Measurements from ENCODE around the gene MAN2A2. TPM values are rescaled to one million over a fixed set of nuclear protein-coding genes. Genes with fewer than 3 reads are reported as not detected.

Gene MAN2A2
- total and polyA plus RNA-seq, 2 of the 8 experiments (the other 6 are each of a cell fraction or from before 2014, with no cell fraction given): 23.1 to 29.7 TPM

DNA sequence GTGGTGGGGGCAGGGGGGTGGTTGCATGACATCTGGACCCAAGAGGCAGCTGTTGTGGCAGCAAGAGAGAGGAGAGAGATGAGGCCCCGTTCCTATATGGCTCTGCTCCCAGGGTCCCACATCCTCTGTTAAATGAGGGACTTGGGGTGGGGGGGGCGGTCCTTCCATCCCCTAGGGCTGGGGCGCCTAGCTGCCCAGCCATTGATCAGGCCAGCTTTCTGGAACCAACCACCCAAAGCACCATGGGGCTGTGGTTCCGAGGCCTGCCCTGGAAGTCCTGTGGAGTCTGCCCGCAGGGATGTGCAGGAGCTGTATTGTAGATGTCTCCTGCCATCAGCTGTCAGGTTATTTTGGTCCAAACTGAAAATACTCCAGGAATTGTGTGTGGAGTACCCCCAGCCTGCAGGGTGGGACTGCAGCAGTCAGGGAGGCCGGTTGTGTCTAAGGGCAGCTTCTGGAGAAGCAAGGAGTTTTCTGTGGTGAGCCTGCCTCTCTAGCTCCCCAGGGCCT, 29.6 kb upstream of the MAN2A2 start (continued):
- TF ChIP-seq, protein P1, sequence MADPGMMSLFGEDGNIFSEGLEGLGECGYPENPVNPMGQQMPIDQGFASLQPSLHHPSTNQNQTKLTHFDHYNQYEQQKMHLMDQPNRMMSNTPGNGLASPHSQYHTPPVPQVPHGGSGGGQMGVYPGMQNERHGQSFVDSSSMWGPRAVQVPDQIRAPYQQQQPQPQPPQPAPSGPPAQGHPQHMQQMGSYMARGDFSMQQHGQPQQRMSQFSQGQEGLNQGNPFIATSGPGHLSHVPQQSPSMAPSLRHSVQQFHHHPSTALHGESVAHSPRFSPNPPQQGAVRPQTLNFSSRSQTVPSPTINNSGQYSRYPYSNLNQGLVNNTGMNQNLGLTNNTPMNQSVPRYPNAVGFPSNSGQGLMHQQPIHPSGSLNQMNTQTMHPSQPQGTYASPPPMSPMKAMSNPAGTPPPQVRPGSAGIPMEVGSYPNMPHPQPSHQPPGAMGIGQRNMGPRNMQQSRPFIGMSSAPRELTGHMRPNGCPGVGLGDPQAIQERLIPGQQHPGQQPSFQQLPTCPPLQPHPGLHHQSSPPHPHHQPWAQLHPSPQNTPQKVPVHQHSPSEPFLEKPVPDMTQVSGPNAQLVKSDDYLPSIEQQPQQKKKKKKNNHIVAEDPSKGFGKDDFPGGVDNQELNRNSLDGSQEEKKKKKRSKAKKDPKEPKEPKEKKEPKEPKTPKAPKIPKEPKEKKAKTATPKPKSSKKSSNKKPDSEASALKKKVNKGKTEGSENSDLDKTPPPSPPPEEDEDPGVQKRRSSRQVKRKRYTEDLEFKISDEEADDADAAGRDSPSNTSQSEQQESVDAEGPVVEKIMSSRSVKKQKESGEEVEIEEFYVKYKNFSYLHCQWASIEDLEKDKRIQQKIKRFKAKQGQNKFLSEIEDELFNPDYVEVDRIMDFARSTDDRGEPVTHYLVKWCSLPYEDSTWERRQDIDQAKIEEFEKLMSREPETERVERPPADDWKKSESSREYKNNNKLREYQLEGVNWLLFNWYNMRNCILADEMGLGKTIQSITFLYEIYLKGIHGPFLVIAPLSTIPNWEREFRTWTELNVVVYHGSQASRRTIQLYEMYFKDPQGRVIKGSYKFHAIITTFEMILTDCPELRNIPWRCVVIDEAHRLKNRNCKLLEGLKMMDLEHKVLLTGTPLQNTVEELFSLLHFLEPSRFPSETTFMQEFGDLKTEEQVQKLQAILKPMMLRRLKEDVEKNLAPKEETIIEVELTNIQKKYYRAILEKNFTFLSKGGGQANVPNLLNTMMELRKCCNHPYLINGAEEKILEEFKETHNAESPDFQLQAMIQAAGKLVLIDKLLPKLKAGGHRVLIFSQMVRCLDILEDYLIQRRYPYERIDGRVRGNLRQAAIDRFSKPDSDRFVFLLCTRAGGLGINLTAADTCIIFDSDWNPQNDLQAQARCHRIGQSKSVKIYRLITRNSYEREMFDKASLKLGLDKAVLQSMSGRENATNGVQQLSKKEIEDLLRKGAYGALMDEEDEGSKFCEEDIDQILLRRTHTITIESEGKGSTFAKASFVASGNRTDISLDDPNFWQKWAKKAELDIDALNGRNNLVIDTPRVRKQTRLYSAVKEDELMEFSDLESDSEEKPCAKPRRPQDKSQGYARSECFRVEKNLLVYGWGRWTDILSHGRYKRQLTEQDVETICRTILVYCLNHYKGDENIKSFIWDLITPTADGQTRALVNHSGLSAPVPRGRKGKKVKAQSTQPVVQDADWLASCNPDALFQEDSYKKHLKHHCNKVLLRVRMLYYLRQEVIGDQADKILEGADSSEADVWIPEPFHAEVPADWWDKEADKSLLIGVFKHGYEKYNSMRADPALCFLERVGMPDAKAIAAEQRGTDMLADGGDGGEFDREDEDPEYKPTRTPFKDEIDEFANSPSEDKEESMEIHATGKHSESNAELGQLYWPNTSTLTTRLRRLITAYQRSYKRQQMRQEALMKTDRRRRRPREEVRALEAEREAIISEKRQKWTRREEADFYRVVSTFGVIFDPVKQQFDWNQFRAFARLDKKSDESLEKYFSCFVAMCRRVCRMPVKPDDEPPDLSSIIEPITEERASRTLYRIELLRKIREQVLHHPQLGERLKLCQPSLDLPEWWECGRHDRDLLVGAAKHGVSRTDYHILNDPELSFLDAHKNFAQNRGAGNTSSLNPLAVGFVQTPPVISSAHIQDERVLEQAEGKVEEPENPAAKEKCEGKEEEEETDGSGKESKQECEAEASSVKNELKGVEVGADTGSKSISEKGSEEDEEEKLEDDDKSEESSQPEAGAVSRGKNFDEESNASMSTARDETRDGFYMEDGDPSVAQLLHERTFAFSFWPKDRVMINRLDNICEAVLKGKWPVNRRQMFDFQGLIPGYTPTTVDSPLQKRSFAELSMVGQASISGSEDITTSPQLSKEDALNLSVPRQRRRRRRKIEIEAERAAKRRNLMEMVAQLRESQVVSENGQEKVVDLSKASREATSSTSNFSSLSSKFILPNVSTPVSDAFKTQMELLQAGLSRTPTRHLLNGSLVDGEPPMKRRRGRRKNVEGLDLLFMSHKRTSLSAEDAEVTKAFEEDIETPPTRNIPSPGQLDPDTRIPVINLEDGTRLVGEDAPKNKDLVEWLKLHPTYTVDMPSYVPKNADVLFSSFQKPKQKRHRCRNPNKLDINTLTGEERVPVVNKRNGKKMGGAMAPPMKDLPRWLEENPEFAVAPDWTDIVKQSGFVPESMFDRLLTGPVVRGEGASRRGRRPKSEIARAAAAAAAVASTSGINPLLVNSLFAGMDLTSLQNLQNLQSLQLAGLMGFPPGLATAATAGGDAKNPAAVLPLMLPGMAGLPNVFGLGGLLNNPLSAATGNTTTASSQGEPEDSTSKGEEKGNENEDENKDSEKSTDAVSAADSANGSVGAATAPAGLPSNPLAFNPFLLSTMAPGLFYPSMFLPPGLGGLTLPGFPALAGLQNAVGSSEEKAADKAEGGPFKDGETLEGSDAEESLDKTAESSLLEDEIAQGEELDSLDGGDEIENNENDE (IDR thresholded peaks at IDR 0.05; ENCODE audit: insufficient replicate concordance, low read length): no peak
- TF ChIP-seq SP1 (IDR thresholded peaks at IDR 0.05; ENCODE audit: low read depth, low read length): no peak
